Suprapubic skin (tissue), 4 donors: ENCODE measurements around the gene EMILIN1. TPM values are rescaled to one million over a fixed set of nuclear protein-coding genes. Genes with fewer than 3 reads are reported as not detected.

Experiments used
- DNase-seq, 2 donors: peaks; one replicate each; pipeline ENCODE4 v3.0.0-alpha.2; 2019; ENCODE audit warnings: low spot score in 2 of 2
- H3K27ac ChIP-seq: fragments of 200-600 bp; sonication (generic); one replicate; pipeline ENCODE4 v1.5.1; 2019
- H3K27me3 ChIP-seq: fragments of 200-600 bp; sonication (generic); one replicate; pipeline ENCODE4 v1.5.1; 2019
- H3K36me3 ChIP-seq: fragments of 200-600 bp; sonication (generic); one replicate; pipeline ENCODE4 v1.5.1; 2019
- H3K4me1 ChIP-seq: fragments of 200-600 bp; sonication (generic); one replicate; pipeline ENCODE4 v1.5.1; 2019
- H3K4me3 ChIP-seq: fragments of 200-600 bp; sonication (generic); one replicate; pipeline ENCODE4 v1.5.1; 2019; ENCODE audit warnings: mild to moderate bottlenecking
- H3K9me3 ChIP-seq: fragments of 200-600 bp; sonication (generic); one replicate; pipeline ENCODE4 v1.5.1; 2019
- CTCF ChIP-seq, 2 donors: fragments of 200-600 bp in 1 of 2; fragments of 450-650 bp in 1 of 2; sonication (generic) in 1 of 2; IDR thresholded peaks; one replicate each; pipeline ENCODE4 v1.5.1; 2016 to 2019; ENCODE audit warnings: antibody characterized with exemption in 2 of 2, mild to moderate bottlenecking in 1 of 2, moderate library complexity in 1 of 2
- EP300 ChIP-seq: sonication (generic); formaldehyde crosslinking; IDR thresholded peaks from one replicate; pipeline ENCODE4 v1.6.1; 2017; ENCODE audit warnings: antibody characterized with exemption
- POLR2A ChIP-seq, 2 donors: fragments of 450-650 bp; IDR thresholded peaks; one replicate each; pipeline ENCODE4 v1.6.1; 2017; ENCODE audit warnings: antibody characterized with exemption in 2 of 2, mild to moderate bottlenecking in 2 of 2, moderate library complexity in 2 of 2
- POLR2AphosphoS5 ChIP-seq, 3 donors: sonication (generic); formaldehyde crosslinking; IDR thresholded peaks; one replicate each; pipeline ENCODE4 v1.6.1; 2017; ENCODE audit warnings: antibody characterized with exemption in 3 of 3
- WGBS: methylation state at CpG from one replicate; pipeline ENCODE4 v1.1.5; 2018; 5-methylcytosine and 5-hydroxymethylcytosine counted together
- total RNA-seq, 4 donors: library from RNA; depleted of rRNA; stranded (reverse); fragments of >200 nt; gene quantifications; one replicate each; pipeline ENCODE4 v1.1.0, GENCODE V29; 2016

The EMILIN1 gene
- total RNA-seq, 4 donors from 2014 or later = 3.0 to 13.8 (median 5.8) TPM

GRCh38 chr2:27092696-27093429, 14.4 kb downstream of the EMILIN1 start:
- 77% methylated on average over 9 of the region's 10 CpGs for WGBS
- Histone ChIP-seq H3K4me1 (peaks cover 10% of the 10 kb centered on the region), H3K27me3 (no peaks in the 10 kb centered on the region), H3K36me3 (no peaks in the 10 kb centered on the region), H3K4me3 (no peak overlapping the region), H3K9me3 (no peaks in the 10 kb centered on the region), H3K27ac (no peak overlapping the region)
- TF ChIP-seq CTCF (IDR thresholded peaks at IDR 0.05) = no peak
- no peak for TF ChIP-seq EP300
- TF ChIP-seq POLR2A (IDR thresholded peaks at IDR 0.05) = no peak
- TF ChIP-seq POLR2AphosphoS5 (IDR thresholded peaks at IDR 0.05) = no peak
- no peak for DNase-seq

- Histone ChIP-seq H3K4me3 (no peak overlapping the region), H3K27ac (no peak overlapping the region), H3K27me3 (no peaks in the 10 kb centered on the region), H3K4me1 (peaks cover 10% of the 10 kb centered on the region), H3K9me3 (no peaks in the 10 kb centered on the region), H3K36me3 (no peaks in the 10 kb centered on the region)
- WGBS = 85% methylated on average over 5 of the region's 6 CpGs
- no peak for DNase-seq
- TF ChIP-seq POLR2AphosphoS5 (IDR thresholded peaks at IDR 0.05) = no peak
- no peak for TF ChIP-seq EP300
- no peak for TF ChIP-seq CTCF (IDR thresholded peaks at IDR 0.05)
- TF ChIP-seq POLR2A (IDR thresholded peaks at IDR 0.05) = no peak
Measured at GRCh38 chr2:27093430-27094352, 15.3 kb downstream of the EMILIN1 start.

GRCh38 chr2:27094353-27094984, 16.1 kb downstream of the EMILIN1 start:
- 93% methylated on average over 24 of the region's 24 CpGs for WGBS
- Histone ChIP-seq H3K9me3 (no peaks in the 10 kb centered on the region), H3K4me3 (no peak overlapping the region), H3K27ac (no peak overlapping the region), H3K36me3 (no peaks in the 10 kb centered on the region), H3K4me1 (peaks cover 10% of the 10 kb centered on the region), H3K27me3 (no peaks in the 10 kb centered on the region)
- DNase-seq = no peak
- TF ChIP-seq POLR2AphosphoS5 (IDR thresholded peaks at IDR 0.05) (no peak), POLR2A (IDR thresholded peaks at IDR 0.05) (no peak), CTCF (IDR thresholded peaks at IDR 0.05) (no peak), EP300 (no peak)

- H3K27me3 ChIP-seq = no peaks in the 10 kb centered on the region
- peaks cover 10% of the 10 kb centered on the region for H3K4me1 ChIP-seq
- H3K36me3 ChIP-seq = no peaks in the 10 kb centered on the region
- H3K4me3 ChIP-seq = no peak overlapping the region
- no peaks in the 10 kb centered on the region for H3K9me3 ChIP-seq
- TF ChIP-seq POLR2AphosphoS5 (IDR thresholded peaks at IDR 0.05) = no peak
- no peak for TF ChIP-seq EP300
- no peak for TF ChIP-seq CTCF (IDR thresholded peaks at IDR 0.05)
- TF ChIP-seq POLR2A (IDR thresholded peaks at IDR 0.05) = no peak
- DNase-seq = no peak
- no CpG with 5 or more reads among the region's 2 CpGs for WGBS
- no peak overlapping the region for H3K27ac ChIP-seq
Measured at GRCh38 chr2:27095427-27095744, 17.0 kb downstream of the EMILIN1 start.
